ENCODE data around the gene ELAVL3. TPM values are rescaled to one million over a fixed set of nuclear protein-coding genes. Genes with fewer than 3 reads are reported as not detected.

Gene ELAVL3
- polyA plus RNA-seq, 1 of the 3 experiments (the other 2 are of a cell fraction) = 0.48 TPM

DNA sequence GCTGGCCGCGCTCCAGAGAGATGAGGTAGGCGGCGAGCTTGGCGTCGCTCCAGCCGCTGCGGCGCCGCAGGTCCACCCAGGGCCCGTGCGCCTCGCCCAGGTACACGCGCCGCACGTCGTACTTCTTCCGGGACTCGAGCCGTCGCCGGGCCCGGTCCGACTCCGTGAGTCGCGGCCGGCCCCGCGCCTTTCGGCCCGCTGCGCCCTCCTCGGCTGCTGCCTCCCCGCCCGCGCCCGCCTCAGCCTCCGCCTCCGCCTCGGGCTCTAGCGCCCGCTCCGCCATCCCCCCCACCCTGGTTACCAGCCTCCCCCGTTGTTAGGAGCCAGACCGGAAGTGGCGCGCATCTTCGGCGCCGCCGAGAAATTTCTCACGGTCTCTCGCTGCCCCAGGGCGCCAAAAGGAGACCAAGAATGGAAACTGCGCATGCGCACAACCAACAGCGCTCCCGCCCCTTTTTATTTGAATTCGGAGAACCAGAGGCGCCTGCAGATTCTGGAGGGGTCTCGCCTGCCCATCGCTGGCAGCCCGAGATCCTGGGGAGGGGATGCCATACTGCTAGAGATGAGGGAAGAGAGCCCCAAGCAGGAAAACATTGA is 24.8 kb upstream of the ELAVL3 start, which contains the start of gene ZNF653 (continued):
- TF ChIP-seq RXRA (IDR thresholded peaks at IDR 0.05; ENCODE audit: borderline replicate concordance, low read depth) (no peak), EP300 (IDR thresholded peaks at IDR 0.05; ENCODE audit: borderline replicate concordance in 1 of 2, low read depth in 1 of 2, low read length in 1 of 2) (no peak; a peak in 2 of 4 replicates), CHD2 (IDR thresholded peaks at IDR 0.05; ENCODE audit: low read length, partially characterized antibody) (peak; percentile 34), ZBTB33 (IDR thresholded peaks at IDR 0.05; ENCODE audit: borderline replicate concordance, low read depth) (no peak), SIN3A (IDR thresholded peaks at IDR 0.05; ENCODE audit: borderline replicate concordance, low read depth, low read length) (no peak; the same call in none of the 2 replicates), ELF1 (IDR thresholded peaks at IDR 0.05) (peak; percentile 60), RFX5 (IDR thresholded peaks at IDR 0.05; ENCODE audit: low read length) (no peak)
- TF ChIP-seq, protein P1, sequence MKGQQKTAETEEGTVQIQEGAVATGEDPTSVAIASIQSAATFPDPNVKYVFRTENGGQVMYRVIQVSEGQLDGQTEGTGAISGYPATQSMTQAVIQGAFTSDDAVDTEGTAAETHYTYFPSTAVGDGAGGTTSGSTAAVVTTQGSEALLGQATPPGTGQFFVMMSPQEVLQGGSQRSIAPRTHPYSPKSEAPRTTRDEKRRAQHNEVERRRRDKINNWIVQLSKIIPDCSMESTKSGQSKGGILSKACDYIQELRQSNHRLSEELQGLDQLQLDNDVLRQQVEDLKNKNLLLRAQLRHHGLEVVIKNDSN (IDR thresholded peaks at IDR 0.05; ENCODE audit: borderline replicate concordance, low read depth) = no peak

DNA sequence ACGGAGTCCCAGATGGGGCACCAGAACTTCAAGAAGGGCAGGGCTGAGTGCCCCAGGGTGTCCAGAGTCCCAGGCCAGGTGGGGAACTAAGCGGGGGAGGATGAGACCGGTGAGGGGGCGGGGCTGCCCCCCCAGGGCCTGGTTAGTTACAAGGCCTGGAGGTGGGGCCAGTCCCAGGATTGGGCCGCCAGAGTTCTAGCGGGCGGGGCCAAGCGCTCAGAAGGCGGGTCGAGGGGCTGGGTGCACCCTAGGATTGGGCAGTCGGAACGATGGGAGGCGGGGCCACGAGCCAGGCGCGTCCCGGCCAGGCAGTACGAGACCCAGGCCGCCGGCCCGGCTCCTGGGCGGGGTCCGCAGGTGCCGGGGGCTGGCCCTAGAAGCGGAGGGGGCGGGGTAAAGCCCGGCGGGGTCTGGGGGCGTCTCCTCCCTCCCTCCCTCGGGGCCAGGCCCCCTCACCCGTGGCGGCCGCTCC is 24.2 kb upstream of the ELAVL3 start:
- Histone ChIP-seq H3K4me2 (peak overlapping the region; percentile 88), H3K27ac (ENCODE audit: low read depth in 2 of 2, low read length in 1 of 2) (peak overlapping the region; percentile 84 to 89), H3K9ac (peak overlapping the region; percentile 96), H3K4me3 (ENCODE audit: low read depth in 2 of 2, low read length in 1 of 2) (peak overlapping the region; percentile 64 to 78), H4K20me1 (ENCODE audit: insufficient read depth) (no peaks in the 10 kb centered on the region), H2AFZ (ENCODE audit: low read depth) (peak overlapping the region; percentile 86), H3K36me3 (replicated peaks in 1 of 2; ENCODE audit: control insufficient read depth in 1 of 2, insufficient read depth in 2 of 2, low read length in 1 of 2) (no peaks in the 10 kb centered on the region), H3K4me1 (ENCODE audit: control insufficient read depth in 1 of 2, insufficient read depth in 2 of 2, low read depth in 1 of 2, low read length in 1 of 2) (peaks cover 9 to 12% of the 10 kb centered on the region in 2 experiments; a peak in 2 of 4 replicates), H3K9me3 (no peaks in the 10 kb centered on the region), H3K9me2 (no peaks in the 10 kb centered on the region), H3K27me3 (ENCODE audit: insufficient read depth) (no peaks in the 10 kb centered on the region), H3K79me2 (ENCODE audit: insufficient read depth) (peaks cover 22% of the 10 kb centered on the region; the same call in 1 of the 2 replicates), H3F3A (replicated peaks; ENCODE audit: insufficient read depth) (peaks cover 7% of the 10 kb centered on the region)
- ChIA-PET POLR2A (interaction anchor here (0.6 to 1.2 kb wide), 4 partner anchors 14 to 54 kb away, joined by 3 read pairs; partner anchors contain the start of genes ECSIT, ELAVL3 and ELOF1), CTCF (interaction anchor here (1.2 to 2.1 kb wide), 2 partner anchors 9 to 23 kb away, joined by 4 to 8 read pairs; no protein-coding TSS in a partner anchor)
- peak; percentile 98 for DNase-seq
- WGBS (ENCODE audit: low lambda C conversion rate) = 2% methylated on average over 3 of the region's 33 CpGs
- TF ChIP-seq TEAD4 (IDR thresholded peaks at IDR 0.05; ENCODE audit: borderline replicate concordance, insufficient read depth) (no peak), FOXM1 (IDR thresholded peaks at IDR 0.05; ENCODE audit: low read depth) (no peak), NRF1 (IDR thresholded peaks at IDR 0.05; ENCODE audit: low read depth, low read length) (no peak), JUND (IDR thresholded peaks at IDR 0.05) (no peak), RAD21 (IDR thresholded peaks at IDR 0.05; ENCODE audit: low read length) (no peak), TAF1 (IDR thresholded peaks at IDR 0.05; ENCODE audit: borderline replicate concordance, low read depth, low read length) (no peak), ZBTB33 (IDR thresholded peaks at IDR 0.05; ENCODE audit: borderline replicate concordance, low read depth) (no peak), FOSL2 (IDR thresholded peaks at IDR 0.05; ENCODE audit: borderline replicate concordance, low read depth) (no peak), SMC3 (IDR thresholded peaks at IDR 0.05; ENCODE audit: low read depth, low read length) (no peak), MEF2A (IDR thresholded peaks at IDR 0.05; ENCODE audit: borderline replicate concordance, low read depth) (no peak), GABPA (IDR thresholded peaks at IDR 0.05; ENCODE audit: low read depth) (no peak), SIN3A (IDR thresholded peaks at IDR 0.05; ENCODE audit: borderline replicate concordance, low read depth, low read length) (no peak; the same call in 1 of the 2 replicates), RXRA (IDR thresholded peaks at IDR 0.05; ENCODE audit: borderline replicate concordance, low read depth) (no peak), TCF12 (IDR thresholded peaks at IDR 0.05) (no peak), IRF3 (IDR thresholded peaks at IDR 0.05; ENCODE audit: low read depth, low read length) (no peak)
- TF ChIP-seq, protein P2, sequence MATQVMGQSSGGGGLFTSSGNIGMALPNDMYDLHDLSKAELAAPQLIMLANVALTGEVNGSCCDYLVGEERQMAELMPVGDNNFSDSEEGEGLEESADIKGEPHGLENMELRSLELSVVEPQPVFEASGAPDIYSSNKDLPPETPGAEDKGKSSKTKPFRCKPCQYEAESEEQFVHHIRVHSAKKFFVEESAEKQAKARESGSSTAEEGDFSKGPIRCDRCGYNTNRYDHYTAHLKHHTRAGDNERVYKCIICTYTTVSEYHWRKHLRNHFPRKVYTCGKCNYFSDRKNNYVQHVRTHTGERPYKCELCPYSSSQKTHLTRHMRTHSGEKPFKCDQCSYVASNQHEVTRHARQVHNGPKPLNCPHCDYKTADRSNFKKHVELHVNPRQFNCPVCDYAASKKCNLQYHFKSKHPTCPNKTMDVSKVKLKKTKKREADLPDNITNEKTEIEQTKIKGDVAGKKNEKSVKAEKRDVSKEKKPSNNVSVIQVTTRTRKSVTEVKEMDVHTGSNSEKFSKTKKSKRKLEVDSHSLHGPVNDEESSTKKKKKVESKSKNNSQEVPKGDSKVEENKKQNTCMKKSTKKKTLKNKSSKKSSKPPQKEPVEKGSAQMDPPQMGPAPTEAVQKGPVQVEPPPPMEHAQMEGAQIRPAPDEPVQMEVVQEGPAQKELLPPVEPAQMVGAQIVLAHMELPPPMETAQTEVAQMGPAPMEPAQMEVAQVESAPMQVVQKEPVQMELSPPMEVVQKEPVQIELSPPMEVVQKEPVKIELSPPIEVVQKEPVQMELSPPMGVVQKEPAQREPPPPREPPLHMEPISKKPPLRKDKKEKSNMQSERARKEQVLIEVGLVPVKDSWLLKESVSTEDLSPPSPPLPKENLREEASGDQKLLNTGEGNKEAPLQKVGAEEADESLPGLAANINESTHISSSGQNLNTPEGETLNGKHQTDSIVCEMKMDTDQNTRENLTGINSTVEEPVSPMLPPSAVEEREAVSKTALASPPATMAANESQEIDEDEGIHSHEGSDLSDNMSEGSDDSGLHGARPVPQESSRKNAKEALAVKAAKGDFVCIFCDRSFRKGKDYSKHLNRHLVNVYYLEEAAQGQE (IDR thresholded peaks at IDR 0.05; ENCODE audit: low read depth, low read length) = no peak

All from SK-N-SH (cell line).